Peyer's patch (tissue), 4 donors: ENCODE measurements around the gene THOC6. TPM values are rescaled to one million over a fixed set of nuclear protein-coding genes. Genes with fewer than 3 reads are reported as not detected.

Source experiments
- DNase-seq, 3 donors: peaks; one replicate each; pipeline ENCODE4 v3.0.0-alpha.2; 2017 to 2019
- H3K27ac ChIP-seq, 4 donors: fragments of 200-600 bp; sonication (generic); one replicate each; pipeline ENCODE4 v1.5.1; 2016 to 2019
- H3K27me3 ChIP-seq, 2 donors: fragments of 200-600 bp; sonication (generic); one replicate each; pipeline ENCODE4 v1.5.1; 2019
- H3K36me3 ChIP-seq, 3 donors: fragments of 200-600 bp; sonication (generic); one replicate each; pipeline ENCODE4 v1.5.1; 2016 to 2019
- H3K4me1 ChIP-seq, 4 donors: fragments of 200-600 bp; sonication (generic); one replicate each; pipeline ENCODE4 v1.5.1; 2016 to 2019
- H3K4me3 ChIP-seq, 4 donors: fragments of 200-600 bp; sonication (generic); 1 replicate in 3 of 4; 2 replicates in 1 of 4; pipeline ENCODE4 v1.5.1; 2016 to 2019; ENCODE audit warnings: mild to moderate bottlenecking in 1 of 4
- H3K9me3 ChIP-seq, 4 donors: fragments of 200-600 bp; sonication (generic); one replicate each; pipeline ENCODE4 v1.5.1; 2016 to 2019; ENCODE audit warnings: mild to moderate bottlenecking in 1 of 4
- CTCF ChIP-seq, 6 experiments: fragments of 450-650 bp in 4 of 6; fragments of 200-600 bp in 2 of 6; sonication (generic) in 1 of 6; IDR thresholded peaks; one replicate each; pipeline ENCODE4 v1.5.1; 2017 to 2019; ENCODE audit warnings: antibody characterized with exemption in 6 of 6, mild to moderate bottlenecking in 3 of 6, moderate library complexity in 1 of 6
- POLR2A ChIP-seq, 2 donors: fragments of 450-650 bp; IDR thresholded peaks; one replicate each; pipeline ENCODE4 v1.5.1; 2017; ENCODE audit warnings: antibody characterized with exemption in 2 of 2, mild to moderate bottlenecking in 2 of 2, moderate library complexity in 2 of 2
- total RNA-seq, 4 donors: library from RNA; depleted of rRNA; stranded (reverse); fragments of >200 nt; gene quantifications; one replicate each; pipeline ENCODE4 v1.1.0, GENCODE V29; 2016

The THOC6 gene
- total RNA-seq, 4 donors from 2014 or later = 9.6 to 64.4 (median 27.1) TPM

- Histone ChIP-seq H3K27me3 (no peaks in the 10 kb centered on the region), H3K36me3 (peaks cover 0 to 22% (median 0%) of the 10 kb centered on the region in 3 donors), H3K4me1 (peaks cover 14 to 55% (median 29%) of the 10 kb centered on the region in 4 donors), H3K4me3 (no peak overlapping the region), H3K27ac (no peak overlapping the region), H3K9me3 (no peaks in the 10 kb centered on the region)
- TF ChIP-seq POLR2A (IDR thresholded peaks at IDR 0.05) (no peak), CTCF (IDR thresholded peaks at IDR 0.05) (no peak)
- peak in 1 of 3 donors; percentile 32 for DNase-seq
Measured at GRCh38 chr16:3026003-3026378, 2.2 kb downstream of the THOC6 start.

GRCh38 chr16:3026609-3027488 is 3.0 kb downstream of the THOC6 start:
- peaks cover 0 to 22% (median 0%) of the 10 kb centered on the region in 3 donors for H3K36me3 ChIP-seq
- H3K4me3 ChIP-seq = no peak overlapping the region
- no peak overlapping the region for H3K27ac ChIP-seq
- TF ChIP-seq POLR2A (IDR thresholded peaks at IDR 0.05) = no peak
- TF ChIP-seq CTCF (IDR thresholded peaks at IDR 0.05) = no peak
- no peaks in the 10 kb centered on the region for H3K27me3 ChIP-seq
- H3K4me1 ChIP-seq = peaks cover 14 to 47% (median 22%) of the 10 kb centered on the region in 4 donors
- H3K9me3 ChIP-seq = no peaks in the 10 kb centered on the region
- peak in 1 of 3 donors; percentile 43 for DNase-seq

- Histone ChIP-seq H3K27ac (no peak overlapping the region), H3K4me1 (peaks cover 13 to 48% (median 19%) of the 10 kb centered on the region in 4 donors), H3K4me3 (no peak overlapping the region), H3K36me3 (peaks cover 0 to 22% (median 0%) of the 10 kb centered on the region in 3 donors), H3K9me3 (no peaks in the 10 kb centered on the region), H3K27me3 (no peaks in the 10 kb centered on the region)
- TF ChIP-seq POLR2A (IDR thresholded peaks at IDR 0.05) (no peak), CTCF (IDR thresholded peaks at IDR 0.05) (no peak)
- DNase-seq = no peak
Measured at GRCh38 chr16:3027489-3027795, 3.6 kb downstream of the THOC6 start.

GRCh38 chr16:3027983-3028715 is 4.3 kb downstream of the THOC6 start:
- Histone ChIP-seq H3K27ac (peak overlapping the region in 2 of 4 donors; percentile 2 to 23), H3K4me1 (peaks cover 6 to 48% (median 12%) of the 10 kb centered on the region in 4 donors), H3K4me3 (peak overlapping the region in 2 of 4 donors; percentile 20 to 23), H3K27me3 (no peaks in the 10 kb centered on the region), H3K36me3 (peaks cover 0 to 22% (median 0%) of the 10 kb centered on the region in 3 donors), H3K9me3 (no peaks in the 10 kb centered on the region)
- TF ChIP-seq CTCF (IDR thresholded peaks at IDR 0.05) (peak; percentile 58 to 94 (median 82)), POLR2A (IDR thresholded peaks at IDR 0.05) (peak; percentile 10 to 50)
- DNase-seq = peak; percentile 90 to 95 (median 95)

GRCh38 chr16:3028716-3029319 is 5.0 kb downstream of the THOC6 start:
- no peak overlapping the region for H3K27ac ChIP-seq
- DNase-seq = no peak
- peaks cover 3 to 45% (median 10%) of the 10 kb centered on the region in 4 donors for H3K4me1 ChIP-seq
- no peaks in the 10 kb centered on the region for H3K9me3 ChIP-seq
- no peaks in the 10 kb centered on the region for H3K27me3 ChIP-seq
- H3K36me3 ChIP-seq = peaks cover 0 to 22% (median 0%) of the 10 kb centered on the region in 3 donors
- no peak for TF ChIP-seq CTCF (IDR thresholded peaks at IDR 0.05)
- TF ChIP-seq POLR2A (IDR thresholded peaks at IDR 0.05) = no peak
- no peak overlapping the region for H3K4me3 ChIP-seq
